Left renal pelvis (tissue), 4 donors: ENCODE results near the gene PHLDB3. TPM values are rescaled to one million over a fixed set of nuclear protein-coding genes. Genes with fewer than 3 reads are reported as not detected.

Experiments used
- DNase-seq, 4 donors: peaks; one replicate each; pipeline ENCODE4 v3.0.0-alpha.2; 2013; ENCODE audit warnings: low read depth in 4 of 4, low spot score in 3 of 4
- polyA plus RNA-seq, 4 donors: library from polyadenylated mRNA; unstranded; fragments of 120-200 nt; gene quantifications; one replicate each; pipeline ENCODE4 v1.2.1, GENCODE V29; 2013; ENCODE audit not compliant: insufficient read length in 4 of 4

PHLDB3 gene
- polyA plus RNA-seq, 4 donors: 6.2 to 11.6 (median 8.2) TPM

DNA sequence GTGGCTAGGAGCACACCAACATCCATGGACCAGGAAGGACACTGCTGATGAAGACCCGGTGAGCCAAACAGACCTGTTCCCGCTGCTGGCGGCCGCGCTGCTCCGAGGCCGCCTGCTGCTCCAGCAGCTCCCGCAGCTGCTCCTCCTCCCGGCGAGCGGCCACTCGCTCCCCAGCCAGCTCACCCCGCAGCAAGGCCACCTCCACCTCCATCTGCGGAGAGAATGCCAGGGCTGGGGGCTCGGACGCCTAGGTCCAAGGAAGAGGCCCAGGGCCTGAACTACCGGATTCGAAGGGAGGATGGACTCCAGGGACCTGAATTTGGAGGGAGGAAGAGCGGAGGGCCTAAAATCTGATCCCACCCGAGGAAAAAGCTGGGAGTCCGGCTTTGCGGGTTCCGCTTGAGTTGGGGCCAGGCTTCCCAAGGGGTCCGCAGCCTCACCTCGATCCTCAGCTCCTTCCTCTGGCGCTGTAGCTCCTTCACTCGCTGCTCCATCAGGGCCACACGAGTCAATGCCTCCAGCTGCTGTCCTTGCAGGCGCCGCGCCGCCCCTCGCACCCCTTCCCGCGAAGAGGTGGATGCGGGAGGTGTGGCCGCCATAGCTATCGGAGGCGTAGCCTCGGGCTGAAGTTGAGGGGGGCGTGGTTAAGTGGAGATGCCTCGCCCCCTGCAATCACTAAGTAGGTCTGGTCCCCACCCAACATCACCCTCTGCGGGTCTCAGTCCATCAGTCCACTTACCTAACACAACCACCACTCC is 2.7 kb downstream of the PHLDB3 start:
- DNase-seq: no peak

DNA sequence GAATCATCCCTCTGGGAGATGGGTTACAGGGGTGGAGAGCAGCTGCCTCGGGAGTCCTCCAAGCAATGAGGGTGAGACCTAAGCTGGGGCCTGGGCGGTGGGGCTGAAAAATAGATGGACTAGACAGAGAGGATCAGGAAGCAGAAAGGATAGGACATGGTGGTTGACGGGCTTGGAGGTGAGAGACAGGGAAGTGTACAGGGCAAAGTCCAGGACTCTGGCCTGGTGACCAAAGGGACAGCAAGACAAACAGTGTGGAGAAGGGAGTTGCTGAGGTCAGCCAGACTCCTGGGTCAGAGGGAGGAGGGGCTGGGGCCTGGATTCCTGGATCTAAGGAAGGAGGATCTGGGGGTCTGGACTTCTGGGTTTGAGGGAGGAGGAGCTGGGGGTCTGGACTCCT is 5.5 kb downstream of the PHLDB3 start:
- no peak for DNase-seq

DNA sequence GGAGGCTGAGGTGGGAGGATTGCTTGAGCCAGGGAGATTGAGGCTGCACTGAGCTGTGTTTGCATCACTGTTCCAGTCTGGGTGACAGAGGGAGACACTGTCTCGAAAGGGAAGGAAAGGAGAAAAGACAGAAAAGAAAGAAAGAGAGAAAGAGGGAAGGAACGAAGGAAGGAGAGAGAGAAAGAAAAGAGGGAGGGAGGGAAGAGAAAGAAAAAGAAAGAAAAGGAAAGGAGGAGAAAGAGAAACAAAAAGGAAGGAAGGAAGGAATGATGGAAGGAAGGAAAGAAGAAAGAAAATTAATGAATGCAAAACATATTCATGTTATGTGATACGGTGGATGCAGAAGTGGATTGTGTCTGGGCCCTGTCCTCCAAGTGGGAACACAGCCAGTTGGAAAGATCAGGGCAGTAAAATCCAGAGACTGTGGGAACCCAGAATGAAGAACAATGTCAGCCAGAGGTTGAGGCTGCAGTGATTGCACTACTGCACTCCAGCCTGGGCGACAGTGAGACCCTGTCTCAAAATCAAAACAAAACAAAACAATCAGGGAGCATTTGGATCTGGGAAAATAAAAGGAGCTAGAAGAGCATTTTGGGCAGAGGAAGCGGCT is 6.2 kb downstream of the PHLDB3 start:
- DNase-seq: no peak

DNA sequence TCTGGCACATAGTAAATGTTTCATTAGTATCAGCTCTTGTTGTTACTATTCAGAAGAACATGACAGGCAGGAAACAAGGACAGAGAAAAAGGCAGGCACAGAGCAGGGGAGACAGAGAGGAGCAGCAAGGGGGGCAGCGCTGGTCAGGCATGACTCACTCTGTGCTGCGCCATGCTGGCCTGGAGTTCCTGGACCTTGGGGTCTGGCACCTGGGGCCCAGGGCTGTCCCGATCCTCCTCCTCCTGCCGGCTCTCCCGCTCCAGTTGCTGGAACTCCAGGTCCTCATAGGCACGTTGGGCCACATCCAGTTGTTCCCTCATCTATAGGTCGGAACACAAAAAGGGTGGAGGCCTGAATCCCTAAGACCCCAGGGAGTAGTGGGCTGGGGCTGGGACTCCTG is 7.6 kb downstream of the PHLDB3 start:
- no peak for DNase-seq

DNA sequence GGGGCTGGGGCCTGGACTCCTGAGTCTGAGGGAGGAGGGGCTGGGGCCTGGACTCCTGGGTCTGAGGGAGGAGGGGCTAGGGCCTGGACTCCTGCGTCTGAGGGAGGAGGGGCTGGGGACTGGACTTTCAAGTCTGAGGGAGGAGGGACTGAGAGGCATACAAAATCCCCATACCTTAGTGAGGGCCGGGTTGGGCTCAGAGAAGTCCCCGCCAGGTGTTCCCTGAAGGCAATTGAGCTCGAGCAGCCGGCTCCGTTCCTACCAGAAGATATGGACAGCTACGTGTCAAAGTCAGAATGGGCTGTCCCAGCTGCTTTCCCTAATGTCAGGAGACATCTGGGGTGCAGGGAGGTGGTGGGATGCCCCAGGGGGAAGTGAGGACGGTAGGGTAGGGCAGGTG is 9.5 kb downstream of the PHLDB3 start:
- DNase-seq: no peak

DNA sequence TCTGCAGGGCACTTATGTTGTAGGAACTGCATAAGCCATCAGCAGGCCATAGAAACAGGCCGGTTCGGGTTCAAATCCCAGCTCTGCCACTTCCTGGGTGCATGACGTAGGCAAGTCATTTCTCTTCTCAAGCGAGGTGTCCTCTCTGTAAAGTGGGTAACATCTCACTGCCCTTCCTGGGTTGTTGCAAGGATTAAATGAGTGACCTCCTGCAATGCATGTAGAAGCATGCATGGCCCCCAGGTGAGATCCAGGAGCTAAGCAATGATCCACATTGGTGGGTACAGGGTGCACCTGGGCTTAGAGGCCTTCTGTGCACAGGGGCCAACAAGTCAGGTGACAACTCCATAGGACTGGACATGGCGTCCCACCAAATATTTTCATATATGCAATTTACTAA is 13.8 kb downstream of the PHLDB3 start:
- DNase-seq: no peak

DNA sequence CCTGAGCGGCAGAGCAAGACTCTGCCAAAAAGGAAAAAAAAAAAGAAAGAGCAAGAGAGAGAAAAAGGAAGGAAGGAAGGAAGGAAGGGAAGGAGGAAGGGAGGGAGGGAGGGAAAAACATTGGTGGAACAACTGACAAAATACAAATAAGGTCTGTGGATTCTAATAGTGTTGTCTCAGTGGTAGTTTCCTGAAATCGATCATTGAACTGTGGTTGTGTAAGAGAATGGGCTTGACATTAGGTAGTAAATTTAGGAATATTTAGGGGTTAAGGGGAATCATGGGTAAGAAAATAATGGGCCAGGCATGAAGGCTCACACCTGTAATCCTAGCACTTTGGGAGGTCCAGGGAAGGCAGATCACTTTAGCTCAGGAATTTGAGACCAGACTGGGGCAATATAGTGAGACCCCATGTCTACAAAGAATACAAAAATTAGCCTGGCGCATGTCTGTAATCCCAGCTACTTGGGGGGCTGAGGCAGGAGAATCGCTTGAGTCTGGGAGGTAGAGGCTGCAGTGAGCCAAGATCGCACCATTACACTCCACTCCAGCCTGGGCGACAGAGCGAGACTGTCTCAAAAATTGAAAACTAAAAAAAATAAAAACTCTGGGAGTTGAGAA is 14.5 kb downstream of the PHLDB3 start:
- no peak for DNase-seq

DNA sequence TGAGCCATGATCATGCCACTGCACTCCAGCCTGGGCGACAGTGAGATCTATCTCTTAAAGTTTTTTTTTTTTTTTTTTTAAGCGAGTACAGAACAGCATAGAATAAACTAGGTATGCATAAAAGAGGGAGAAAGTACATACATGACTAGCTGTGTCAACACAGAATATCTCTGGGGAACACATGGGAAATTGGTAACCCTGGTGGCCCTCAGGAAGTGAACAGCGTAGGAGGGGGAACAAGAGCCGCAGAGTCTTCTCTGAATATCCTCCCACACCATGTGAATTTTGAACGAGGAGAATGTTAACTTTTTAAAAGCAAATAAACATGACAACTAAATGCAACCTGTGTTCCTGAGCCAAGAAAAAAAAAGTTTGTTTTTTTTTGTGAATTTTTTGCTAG is 15.2 kb downstream of the PHLDB3 start:
- DNase-seq: no peak

DNA sequence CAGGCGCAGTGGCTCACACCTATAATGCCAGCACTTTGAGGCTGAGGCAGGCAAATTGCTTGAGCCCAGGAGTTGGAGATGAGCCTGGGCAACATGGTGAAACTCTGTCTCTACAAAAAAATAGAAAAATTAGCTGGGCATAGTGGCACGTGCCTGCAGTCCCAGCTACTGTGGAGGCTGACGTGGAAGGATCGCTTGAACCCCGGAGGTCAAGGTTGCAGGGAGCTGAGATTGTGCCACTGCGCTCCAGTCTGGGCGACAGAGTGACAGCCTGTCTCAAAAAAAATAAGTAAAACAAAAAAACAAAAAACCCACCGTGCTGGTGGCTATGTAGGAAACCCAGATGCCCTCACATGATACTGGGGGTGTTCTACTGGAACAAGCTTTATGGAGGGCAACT is 16.4 kb downstream of the PHLDB3 start:
- no peak for DNase-seq

DNA sequence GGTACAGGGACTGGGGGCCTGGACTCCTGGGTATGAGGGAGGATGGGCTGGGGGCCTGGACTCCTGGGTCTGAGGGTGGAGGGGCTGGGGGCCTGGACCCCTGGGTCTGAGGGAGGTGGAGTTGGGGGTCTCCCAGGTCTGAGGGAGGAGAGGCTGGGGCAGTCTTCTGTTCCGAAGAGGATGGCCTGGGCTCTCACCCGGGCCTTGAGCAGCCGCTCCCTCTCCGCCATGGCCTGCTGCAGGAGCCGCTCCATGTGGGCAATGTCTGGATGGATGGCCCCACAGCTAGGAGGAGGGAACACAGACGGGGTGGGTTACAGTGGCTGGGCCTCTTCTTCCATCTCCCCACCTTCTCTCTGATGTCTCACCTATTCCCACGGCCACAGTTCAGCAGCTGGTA is 18.1 kb downstream of the PHLDB3 start:
- no peak for DNase-seq

DNA sequence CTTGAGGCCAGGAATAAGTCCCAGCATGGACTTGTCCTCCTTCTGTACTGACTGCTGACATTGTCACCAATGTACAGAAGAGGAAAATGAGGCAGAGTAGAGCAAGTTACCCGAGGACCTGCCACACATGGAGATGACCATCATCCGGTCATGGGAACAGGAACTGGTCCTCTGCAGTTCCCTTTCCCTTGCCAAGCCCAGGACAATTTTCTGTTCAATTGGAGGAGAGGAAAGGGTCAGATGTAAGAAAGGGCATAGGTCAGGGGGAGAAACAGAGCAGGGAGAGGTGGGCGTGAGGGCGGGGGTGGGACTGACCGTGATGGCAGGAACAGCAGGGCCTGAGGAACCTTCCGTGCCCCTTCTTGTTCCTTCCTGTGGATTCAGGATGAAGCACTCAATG is 18.6 kb downstream of the PHLDB3 start:
- no peak for DNase-seq

DNA sequence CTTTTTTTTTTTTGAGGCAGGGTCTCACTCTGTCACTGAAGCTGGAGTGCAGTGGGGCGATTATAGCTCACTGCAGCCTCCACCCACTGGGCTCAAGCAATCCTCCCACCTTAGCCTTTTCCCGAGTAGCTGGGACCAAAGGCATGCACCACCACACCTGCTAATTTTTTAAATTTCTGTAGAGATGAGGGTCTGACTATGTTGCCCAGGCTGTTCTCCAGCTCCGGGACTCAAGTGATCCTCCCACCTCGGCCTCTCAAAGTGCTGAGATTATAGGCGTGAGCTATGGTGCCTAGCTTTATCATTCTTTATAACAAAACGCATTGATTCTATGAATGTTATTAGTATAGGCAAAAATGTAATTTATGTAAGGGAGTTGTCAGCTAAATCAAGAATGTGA is 21.3 kb downstream of the PHLDB3 start:
- no peak for DNase-seq

DNA sequence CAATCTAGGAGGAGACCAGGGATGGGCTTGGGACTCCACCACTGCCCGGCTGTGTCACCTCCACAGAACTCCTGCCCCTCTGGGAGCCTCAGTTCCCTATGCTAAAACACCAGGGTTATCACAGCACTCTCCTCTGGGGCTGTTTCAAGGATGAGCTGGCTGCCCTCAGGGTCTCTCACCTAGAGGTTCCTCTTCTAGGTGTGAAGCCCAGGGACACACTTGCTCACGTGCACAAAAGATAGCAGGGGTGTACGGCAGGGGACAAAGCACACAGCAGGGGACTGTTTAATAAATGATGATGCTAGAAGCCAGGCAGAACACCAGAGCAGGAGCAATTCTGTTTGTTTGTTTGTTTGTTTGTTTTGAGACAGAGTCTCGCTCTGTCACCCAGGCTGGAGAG is 22.4 kb downstream of the PHLDB3 start:
- no peak for DNase-seq

DNA sequence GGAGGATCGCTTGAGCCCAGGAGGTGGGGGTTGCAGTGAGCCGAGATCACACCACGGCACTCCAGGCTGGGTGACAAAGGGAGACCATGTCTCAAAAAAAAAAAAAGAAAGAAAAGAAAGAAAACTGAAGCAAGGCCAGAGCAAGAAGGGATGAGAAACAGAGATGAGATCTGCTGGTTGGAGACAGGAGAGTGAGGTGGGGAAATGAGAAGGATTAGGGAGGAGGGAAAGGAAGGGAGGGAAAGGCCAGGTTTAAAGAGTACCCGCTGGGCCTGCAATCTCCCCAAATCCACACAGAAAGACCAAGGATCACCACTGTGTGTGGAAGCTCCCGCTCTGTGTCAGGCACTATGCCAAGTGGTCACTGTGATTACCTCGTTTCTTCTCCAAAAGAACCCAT is 22.8 kb downstream of the PHLDB3 start:
- DNase-seq: no peak

DNA sequence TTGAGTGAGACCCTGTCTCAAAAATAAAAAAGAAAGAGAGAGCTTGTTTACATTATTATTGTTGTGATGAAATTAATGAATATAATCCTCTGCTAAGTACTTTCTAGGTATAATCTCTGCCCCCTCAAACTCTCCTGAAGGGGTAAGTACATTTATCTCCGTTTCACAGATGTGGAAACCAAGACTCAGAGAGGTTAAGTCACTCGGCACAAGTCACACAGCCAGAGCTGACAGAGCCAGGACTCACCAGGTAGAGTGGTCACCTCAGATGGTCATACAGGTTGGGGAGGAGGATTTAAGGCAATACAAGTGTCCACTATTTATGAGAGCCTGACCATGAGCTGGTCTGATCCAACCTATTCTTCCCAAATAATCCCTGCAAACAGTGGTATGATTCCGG is 24.0 kb downstream of the PHLDB3 start:
- DNase-seq: no peak

DNA sequence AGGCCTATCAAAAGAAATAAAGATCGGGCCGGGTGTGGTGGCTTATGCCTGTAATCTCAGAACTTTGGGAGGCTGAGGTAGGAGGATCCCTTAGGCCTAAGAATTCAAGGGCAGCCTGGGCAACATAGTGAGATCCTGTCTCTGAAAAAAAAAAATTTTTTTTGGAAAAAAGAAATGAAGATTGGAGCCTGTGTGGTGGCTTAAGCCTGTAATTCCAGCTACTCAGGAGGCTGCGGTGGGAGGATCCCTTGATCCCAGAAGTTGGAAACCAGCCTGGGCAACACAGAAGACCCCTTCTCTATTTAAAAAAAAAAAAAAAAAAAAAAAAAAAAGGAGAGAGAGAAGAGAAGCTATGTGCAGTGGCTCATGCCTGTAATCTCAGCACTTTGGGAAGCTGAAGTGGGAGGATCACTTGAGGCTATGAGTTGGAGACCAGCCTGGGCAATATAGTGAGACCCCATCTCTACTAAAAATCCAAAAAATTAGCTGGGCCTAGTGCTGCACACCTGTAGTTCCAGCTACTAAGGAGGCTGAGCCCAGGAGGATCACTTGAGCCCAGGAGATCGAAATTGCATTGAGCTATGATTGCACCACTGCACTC is 24.5 kb downstream of the PHLDB3 start:
- no peak for DNase-seq

DNA sequence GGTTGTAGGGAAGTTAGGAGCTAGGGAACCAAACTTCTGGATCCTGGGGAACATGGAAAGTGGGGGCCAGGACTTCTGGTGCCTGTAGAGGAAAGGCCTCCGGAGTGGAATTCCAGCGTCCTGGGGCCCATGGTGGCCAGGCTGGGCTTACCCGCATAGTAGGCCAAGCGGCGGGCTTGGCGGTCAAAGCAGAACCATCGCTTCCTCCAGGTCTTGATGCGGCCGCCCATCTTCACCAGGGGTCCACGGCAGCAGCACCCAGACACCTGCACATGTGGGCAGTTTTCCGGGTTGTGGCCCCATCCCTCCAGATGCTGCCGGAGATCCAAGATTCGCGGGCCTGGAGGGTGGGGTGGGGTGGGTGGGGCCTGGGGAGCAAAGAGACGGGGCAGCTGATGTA is 25.3 kb downstream of the PHLDB3 start:
- no peak for DNase-seq

DNA sequence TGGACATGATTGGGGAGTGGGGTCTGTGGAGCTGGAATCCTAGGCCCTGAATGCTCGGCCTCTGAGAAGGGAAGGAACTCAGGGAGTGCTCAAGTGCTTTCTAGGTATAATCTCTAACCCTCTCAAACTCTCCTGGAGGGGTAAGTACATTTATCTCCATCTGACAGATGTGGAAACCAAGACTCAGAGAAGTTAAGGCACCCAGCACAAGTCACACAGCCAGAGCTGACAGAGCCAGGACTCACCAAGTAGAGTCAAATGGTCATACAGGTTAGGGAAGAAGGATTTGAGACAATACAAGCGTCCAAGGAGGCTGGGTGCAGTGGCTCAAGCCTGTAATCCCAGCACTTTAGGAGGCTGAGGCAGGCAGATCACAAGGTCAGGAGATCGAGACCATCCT is 26.2 kb downstream of the PHLDB3 start:
- no peak for DNase-seq

DNA sequence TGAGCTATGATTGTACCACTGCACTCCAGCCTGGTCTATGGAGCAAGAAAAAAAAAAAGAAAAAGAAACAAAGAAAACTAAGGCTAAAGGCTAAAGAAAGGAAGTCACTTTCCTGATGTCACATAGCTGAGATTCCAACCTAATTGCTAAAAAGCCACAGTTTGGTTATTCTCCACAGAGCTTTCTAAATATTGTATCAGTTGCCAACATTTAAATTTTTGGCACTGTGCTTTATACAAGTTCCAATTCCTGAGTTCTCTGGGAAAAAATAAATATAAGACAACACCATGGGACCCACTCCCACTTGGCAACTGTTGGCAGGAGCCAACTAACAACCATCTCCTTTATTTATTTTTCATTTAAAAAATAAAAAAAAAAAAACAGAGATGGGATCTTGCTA is 27.9 kb downstream of the PHLDB3 start:
- no peak for DNase-seq

DNA sequence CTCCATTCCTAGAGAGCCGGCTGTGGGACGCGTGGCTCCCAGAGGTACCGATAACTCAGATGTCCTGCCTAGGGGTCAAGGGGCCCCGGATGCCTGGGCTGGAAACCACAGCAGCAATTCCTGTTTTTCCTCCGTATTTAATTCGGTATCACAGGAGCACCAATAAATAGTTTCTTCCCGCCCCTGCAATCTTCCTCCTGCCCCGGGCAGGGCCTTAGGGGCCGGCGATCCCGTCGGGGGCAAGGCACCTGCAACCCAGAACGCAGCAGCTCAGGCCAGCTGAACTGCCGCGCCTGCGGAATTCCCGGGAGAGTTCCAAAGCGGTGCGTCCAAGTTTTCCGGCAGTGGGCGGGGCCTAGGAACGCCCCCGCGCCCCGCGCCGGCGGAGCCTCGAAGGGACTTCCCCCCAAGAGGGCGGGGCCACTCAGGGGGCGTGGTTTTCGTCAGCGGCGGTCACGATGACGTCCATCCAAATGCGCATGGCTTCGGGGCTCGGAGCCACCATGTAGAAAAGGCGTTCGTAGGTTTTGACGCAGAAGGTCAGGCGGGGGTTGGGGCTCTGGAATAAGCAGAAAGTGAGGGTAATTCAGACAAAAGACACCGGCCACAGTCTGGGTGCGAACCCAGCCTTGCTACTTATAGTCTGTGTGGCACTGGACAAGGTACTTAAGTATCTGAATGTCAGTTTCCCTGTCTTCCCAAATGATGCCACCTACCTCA is 29.4 kb downstream of the PHLDB3 start:
- peak; percentile 79 to 88 (median 84) for DNase-seq

DNA sequence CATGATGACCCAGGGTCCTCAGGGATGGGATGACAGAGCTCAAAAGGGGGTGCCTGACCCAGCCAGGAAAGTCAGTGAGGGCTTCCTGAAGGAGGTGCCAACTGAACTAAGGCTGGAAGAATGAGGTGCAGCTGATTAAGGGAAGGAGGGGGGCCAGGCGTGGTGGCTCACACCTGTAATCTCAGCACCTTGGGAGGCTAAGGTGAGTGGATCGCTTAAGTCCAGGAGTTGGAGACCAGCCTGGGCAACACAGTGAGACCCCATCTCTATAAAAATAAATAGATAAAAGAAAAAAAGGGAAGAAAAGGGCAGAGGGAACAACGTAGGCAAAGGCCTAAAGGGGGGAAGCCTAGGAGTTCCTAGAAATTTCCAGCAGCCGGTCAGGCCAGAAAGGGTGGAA is 30.1 kb downstream of the PHLDB3 start:
- no peak for DNase-seq
